BJ (cell line): Measurements from ENCODE around the gene VTI1A. TPM values are rescaled to one million over a fixed set of nuclear protein-coding genes. Genes with fewer than 3 reads are reported as not detected.

ENCODE experiments used
- CTCF ChIA-PET: fragments of 350-600 bp; formaldehyde crosslinking; extraction: SDS; loops from one replicate; lab custom pipeline; 2021; ENCODE audit warnings: antibody characterized with exemption, inconsistent platforms; lab: Yijun Ruan, JAX
- POLR2A ChIA-PET: fragments of 300-600 bp; sonication (Branson Sonifier 250); formaldehyde crosslinking; extraction: SDS; loops from one replicate; lab custom pipeline; 2021; ENCODE audit warnings: antibody characterized with exemption; lab: Charles Lee
- DNase-seq: peaks from one replicate; pipeline ENCODE4 v3.0.0-alpha.2; 2011; ENCODE audit warnings: low read depth
- H3K27me3 ChIP-seq: 2 replicates; pipeline ENCODE4 v1.6.0; 2011; ENCODE audit warnings: low read length; ENCODE audit not compliant: control insufficient read depth, insufficient read depth
- H3K36me3 ChIP-seq: 2 replicates; pipeline ENCODE4 v1.5.1; 2011; ENCODE audit warnings: low read length; ENCODE audit not compliant: control insufficient read depth, insufficient read depth
- H3K4me3 ChIP-seq: 2 replicates; pipeline ENCODE4 v1.5.1; 2011; ENCODE audit warnings: low read depth, mild to moderate bottlenecking, control low read depth, low read length
- CTCF ChIP-seq: IDR thresholded peaks from 2 replicates; pipeline ENCODE4 v1.5.1; 2011; ENCODE audit warnings: low read depth, mild to moderate bottlenecking, control low read depth, inconsistent platforms, low read length, moderate library complexity; ENCODE audit not compliant: insufficient read depth
- polyA plus RNA-seq: library from polyadenylated mRNA; depleted of rRNA; stranded (reverse); fragments of >200 nt; gene quantifications from 2 replicates; pipeline ENCODE4 v1.2.3, GENCODE V29; 2011

Gene VTI1A
- polyA plus RNA-seq, 1 experiment = 13.4 TPM

- ChIA-PET CTCF (interaction anchor here (0.7 to 1.4 kb wide), 6 partner anchors 9 to 610 kb away, joined by 3 to 8 read pairs (median 4); no protein-coding TSS in a partner anchor), POLR2A (interaction anchor here (1.2 kb wide), 1 partner anchor 23 kb away, joined by 4 read pairs; no protein-coding TSS in a partner anchor)
- TF ChIP-seq CTCF = peak; percentile 64
- Histone ChIP-seq H3K4me3 (no peak overlapping the region), H3K36me3 (no peaks in the 10 kb centered on the region), H3K27me3 (no peaks in the 10 kb centered on the region)
- no peak for DNase-seq
Measured at GRCh38 chr10:112775381-112775780, 328.4 kb downstream of the VTI1A start.

GRCh38 chr10:112775892-112776674 lies 329.1 kb downstream of the VTI1A start:
- no peak for TF ChIP-seq CTCF
- no peaks in the 10 kb centered on the region for H3K36me3 ChIP-seq
- ChIA-PET POLR2A (interaction anchor here (1.2 kb wide), 1 partner anchor 24 kb away, joined by 4 read pairs; no protein-coding TSS in a partner anchor), CTCF (interaction anchor here (0.6 to 1.4 kb wide), 8 partner anchors 9 to 609 kb away, joined by 3 to 8 read pairs (median 4); no protein-coding TSS in a partner anchor)
- no peak for DNase-seq
- H3K27me3 ChIP-seq = no peaks in the 10 kb centered on the region
- no peak overlapping the region for H3K4me3 ChIP-seq

- ChIA-PET CTCF (interaction anchor here (1.3 kb wide), 1 partner anchor 12 kb away, joined by 5 read pairs; no protein-coding TSS in a partner anchor), POLR2A (no interaction called here)
- no peak for TF ChIP-seq CTCF
- Histone ChIP-seq H3K4me3 (no peak overlapping the region), H3K27me3 (no peaks in the 10 kb centered on the region), H3K36me3 (no peaks in the 10 kb centered on the region)
- DNase-seq = no peak
Measured at GRCh38 chr10:112778579-112778978, 331.6 kb downstream of the VTI1A start.

- Histone ChIP-seq H3K27me3 (no peaks in the 10 kb centered on the region), H3K4me3 (no peak overlapping the region), H3K36me3 (no peaks in the 10 kb centered on the region)
- TF ChIP-seq CTCF = no peak
- ChIA-PET CTCF (interaction anchor here (1.3 kb wide), 1 partner anchor 11 kb away, joined by 5 read pairs; no protein-coding TSS in a partner anchor), POLR2A (no interaction called here)
- no peak for DNase-seq
Measured at GRCh38 chr10:112779025-112779770, 332.2 kb downstream of the VTI1A start.
